Measurements from ENCODE around the gene CAD. TPM values are rescaled to one million over a fixed set of nuclear protein-coding genes. Genes with fewer than 3 reads are reported as not detected.
"Not testable (repeated sequence)": the region's sequence is repeated elsewhere in the genome, so short reads cannot be mapped to it uniquely, and the experiment has no call there.

Gene CAD
- 10 to 100 TPM in 2 of 4 donors, 1 to 10 TPM in 2; 9.0 to 12.0 (median 10.0) TPM for total RNA-seq
- 6.0 TPM for polyA plus RNA-seq
- long read RNA-seq, donor 1, partial matches to known transcripts, result 5 of 8 reads
- long read RNA-seq, donor 1, other reads (novel, unspliced or antisense), result 3 of 8 reads
- long read RNA-seq, donor 2, partial matches to known transcripts, result 4 of 8 reads
- long read RNA-seq, donor 2, other reads (novel, unspliced or antisense), result 4 of 8 reads
- long read RNA-seq, donor 3, partial matches to known transcripts, result 14 of 19 reads
- long read RNA-seq, donor 3, other reads (novel, unspliced or antisense), result 5 of 19 reads
- long read RNA-seq, donor 4, partial matches to known transcripts, result 3 of 5 reads
- long read RNA-seq, donor 4, other reads (novel, unspliced or antisense), result 2 of 5 reads

GRCh38 chr2:27217173-27218121 lies at the start of gene CAD:
Gene CAD (plus strand): TSS chr2:27217369. CDS start chr2:27217552, 183 bp downstream.
- intact Hi-C loops (cut with DNase I), result no loop called here
- DNase-seq, result peak; percentile 91 to 96 (median 94)
- no peak within 1 kb of the TSS for H3K27ac ChIP-seq (ENCODE audit: low read length)
- peak within 1 kb of the TSS; percentile 63 for H3K4me3 ChIP-seq (ENCODE audit: low read length)
- peaks cover 2% of the 10 kb centered on the region for H3K4me1 ChIP-seq (ENCODE audit: control insufficient read depth, insufficient read depth, low read length)
- ATAC-seq, result peak; percentile 95 to 96
- H3K27me3 ChIP-seq (ENCODE audit: control insufficient read depth, insufficient read depth), result no peaks in the 10 kb centered on the region
- H3K9me3 ChIP-seq (ENCODE audit: control insufficient read depth, low read length), result no peaks in the 10 kb centered on the region
- WGBS, result 2% methylated on average over 72 of the region's 72 CpGs

DNA sequence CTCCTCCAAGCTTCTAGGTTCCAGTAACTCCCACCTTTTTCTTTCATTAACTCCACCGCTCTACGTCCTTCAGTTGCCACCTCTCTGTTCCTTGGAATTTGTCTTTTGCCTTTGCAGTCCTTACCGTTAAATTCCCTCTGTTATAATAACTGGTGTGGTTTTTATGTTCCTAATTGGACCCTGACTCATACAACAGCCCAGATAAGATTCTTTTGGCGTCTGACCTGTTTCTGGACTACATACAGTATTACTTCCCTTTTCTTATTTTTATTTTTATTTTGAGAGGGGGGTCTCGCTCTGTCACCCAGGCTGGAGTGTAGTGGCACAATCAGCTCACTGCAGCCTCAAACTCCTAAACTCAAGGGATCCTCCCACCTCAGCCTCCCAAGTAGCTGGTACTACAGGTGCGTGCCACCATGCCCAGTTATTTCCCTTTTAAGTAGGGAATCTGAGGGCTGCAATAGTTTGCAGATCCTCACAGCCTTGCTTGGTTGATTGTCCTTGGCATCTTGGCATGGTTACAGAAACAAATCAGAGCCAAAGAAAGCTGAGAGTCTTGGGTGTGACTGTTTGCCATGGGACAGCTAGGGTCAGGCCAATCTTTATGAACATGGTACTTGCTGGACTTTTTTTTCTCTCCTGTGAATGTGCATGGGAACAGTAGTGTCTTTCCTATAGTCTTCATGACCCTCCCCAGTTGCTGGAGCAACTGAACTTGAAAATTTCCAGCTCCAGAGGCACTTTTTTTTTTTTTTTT lies 46.4 kb upstream of the CAD start:
- Histone ChIP-seq H3K9me3 (ENCODE audit: control insufficient read depth, low read length) (no peaks in the 10 kb centered on the region), H3K27ac (ENCODE audit: low read length) (no peak overlapping the region), H3K27me3 (ENCODE audit: control insufficient read depth, insufficient read depth) (no peaks in the 10 kb centered on the region), H3K4me3 (ENCODE audit: low read length) (no peak overlapping the region), H3K4me1 (ENCODE audit: control insufficient read depth, insufficient read depth, low read length) (no peaks in the 10 kb centered on the region)
- ATAC-seq (no peak), DNase-seq (no peak)
- intact Hi-C loops (cut with DNase I), result no loop called here
- WGBS, result 66% methylated on average over 6 of the region's 6 CpGs

- WGBS, result 77% methylated on average over 8 of the region's 8 CpGs
- Histone ChIP-seq H3K27me3 (ENCODE audit: control insufficient read depth, insufficient read depth) (no peaks in the 10 kb centered on the region), H3K4me3 (ENCODE audit: low read length) (no peak overlapping the region), H3K27ac (ENCODE audit: low read length) (no peak overlapping the region), H3K4me1 (ENCODE audit: control insufficient read depth, insufficient read depth, low read length) (no peaks in the 10 kb centered on the region), H3K9me3 (ENCODE audit: control insufficient read depth, low read length) (no peaks in the 10 kb centered on the region)
- intact Hi-C loops (cut with DNase I), result no loop called here
- DNase-seq (no peak), ATAC-seq (no peak)
Measured at GRCh38 chr2:27171351-27171848, 45.8 kb upstream of the CAD start.

DNA sequence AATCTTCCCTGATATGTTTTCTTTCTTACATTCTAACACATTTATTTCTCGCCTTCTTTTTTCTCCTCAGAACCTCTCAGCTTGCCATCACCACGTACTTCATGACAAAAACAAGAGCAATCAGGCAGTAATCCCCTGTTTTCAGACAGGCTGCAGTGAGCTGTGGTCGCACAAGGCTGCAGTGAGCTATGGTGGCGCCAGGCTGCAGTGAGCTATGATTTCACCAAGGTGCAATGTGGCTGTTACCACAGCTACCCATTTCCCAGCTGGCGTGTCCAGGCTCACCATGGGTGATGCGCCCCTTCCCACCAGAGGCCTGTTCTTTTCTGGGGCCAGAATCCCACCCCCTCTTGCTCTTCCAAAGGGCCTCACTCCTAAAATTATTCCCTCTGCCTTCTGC lies 42.5 kb upstream of the CAD start:
- no peaks in the 10 kb centered on the region for H3K27me3 ChIP-seq (ENCODE audit: control insufficient read depth, insufficient read depth)
- WGBS, result 66% methylated on average over 6 of the region's 6 CpGs
- intact Hi-C loops (cut with DNase I), result no loop called here
- ATAC-seq (no peak), DNase-seq (no peak)
- H3K4me1 ChIP-seq (ENCODE audit: control insufficient read depth, insufficient read depth, low read length), result no peaks in the 10 kb centered on the region
- no peaks in the 10 kb centered on the region for H3K9me3 ChIP-seq (ENCODE audit: control insufficient read depth, low read length)
- H3K27ac ChIP-seq (ENCODE audit: low read length), result no peak overlapping the region
- no peak overlapping the region for H3K4me3 ChIP-seq (ENCODE audit: low read length)

- no peak overlapping the region for H3K4me3 ChIP-seq (ENCODE audit: low read length)
- ATAC-seq, result no peak
- no peaks in the 10 kb centered on the region for H3K9me3 ChIP-seq (ENCODE audit: control insufficient read depth, low read length)
- H3K27ac ChIP-seq (ENCODE audit: low read length), result no peak overlapping the region
- H3K4me1 ChIP-seq (ENCODE audit: control insufficient read depth, insufficient read depth, low read length), result no peaks in the 10 kb centered on the region
- 72% methylated on average over 8 of the region's 8 CpGs for WGBS
- no peaks in the 10 kb centered on the region for H3K27me3 ChIP-seq (ENCODE audit: control insufficient read depth, insufficient read depth)
- intact Hi-C loops (cut with DNase I), result no loop called here
- DNase-seq, result no peak
Measured at GRCh38 chr2:27175330-27175729, 41.8 kb upstream of the CAD start.

DNA sequence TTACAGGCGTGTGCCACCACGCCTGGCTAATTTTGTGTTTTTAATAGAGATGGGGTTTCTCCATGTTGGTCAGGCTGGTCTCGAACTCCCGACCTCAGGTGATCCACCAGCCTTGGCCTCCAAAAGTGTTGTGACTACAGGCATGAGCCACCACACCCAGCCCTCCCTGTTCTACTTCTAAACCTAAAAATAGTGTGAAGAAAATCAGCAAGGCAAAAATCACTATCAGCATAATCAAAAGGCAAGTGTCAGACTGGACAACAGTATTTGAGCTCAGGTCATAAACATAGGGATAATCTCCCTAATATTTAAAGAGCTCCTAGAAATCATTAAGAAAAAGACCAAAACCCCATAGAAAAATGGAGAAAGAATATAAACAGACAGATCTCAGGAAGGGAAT lies 41.4 kb upstream of the CAD start:
- H3K4me1 ChIP-seq (ENCODE audit: control insufficient read depth, insufficient read depth, low read length); ATAC-seq; DNase-seq; intact Hi-C loops (cut with DNase I); H3K9me3 ChIP-seq (ENCODE audit: control insufficient read depth, low read length); H3K27ac ChIP-seq (ENCODE audit: low read length); H3K4me3 ChIP-seq (ENCODE audit: low read length); H3K27me3 ChIP-seq (ENCODE audit: control insufficient read depth, insufficient read depth): not testable (repeated sequence)
- 88% methylated on average over 4 of the region's 4 CpGs for WGBS

DNA sequence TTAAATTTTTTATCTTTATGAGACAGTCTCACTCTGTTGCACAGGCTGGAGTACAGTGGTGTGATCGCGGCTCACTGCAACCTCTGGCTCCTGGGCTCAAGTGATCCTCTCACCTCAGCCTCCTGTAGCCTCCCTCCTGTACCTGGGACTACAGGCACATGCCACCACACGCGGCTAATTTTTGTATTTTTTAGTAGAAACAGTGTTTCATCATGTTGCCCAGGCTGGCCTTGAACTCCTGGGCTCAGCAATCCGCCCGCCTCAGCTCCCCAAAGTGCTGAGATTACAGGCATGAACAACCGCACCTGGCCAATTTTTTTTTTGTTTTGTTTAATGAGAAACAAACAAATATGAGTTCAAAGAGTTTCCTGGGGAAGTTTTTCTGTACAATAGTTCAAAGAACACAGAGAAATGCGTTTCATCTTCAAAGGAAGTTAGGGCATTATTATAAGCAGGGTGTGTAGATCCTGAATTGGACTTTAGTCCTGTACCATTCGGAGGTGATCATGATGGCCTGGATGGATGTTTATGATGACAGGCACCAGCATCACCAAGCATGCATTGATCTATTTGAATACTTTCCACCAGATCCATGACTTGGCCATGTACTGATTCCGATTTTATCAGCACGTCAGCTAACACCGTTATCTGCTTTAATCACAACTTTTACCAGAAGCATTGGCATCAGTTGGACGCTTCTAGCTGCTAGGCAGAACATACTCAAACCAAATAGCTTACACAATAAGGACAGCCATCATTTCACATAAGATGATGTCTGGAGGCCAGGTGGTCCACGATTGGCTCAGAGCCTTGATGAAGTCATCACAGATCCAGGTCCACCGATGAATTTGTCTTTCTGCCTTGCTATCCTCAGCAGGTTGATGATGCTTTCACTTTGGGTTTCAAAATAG lies 39.5 kb upstream of the CAD start:
- intact Hi-C loops (cut with DNase I), result no loop called here
- no peaks in the 10 kb centered on the region for H3K4me1 ChIP-seq (ENCODE audit: control insufficient read depth, insufficient read depth, low read length)
- WGBS, result 76% methylated on average over 15 of the region's 15 CpGs
- no peak overlapping the region for H3K4me3 ChIP-seq (ENCODE audit: low read length)
- no peaks in the 10 kb centered on the region for H3K27me3 ChIP-seq (ENCODE audit: control insufficient read depth, insufficient read depth)
- H3K27ac ChIP-seq (ENCODE audit: low read length), result no peak overlapping the region
- no peak for ATAC-seq
- DNase-seq, result no peak
- H3K9me3 ChIP-seq (ENCODE audit: control insufficient read depth, low read length), result no peaks in the 10 kb centered on the region

DNA sequence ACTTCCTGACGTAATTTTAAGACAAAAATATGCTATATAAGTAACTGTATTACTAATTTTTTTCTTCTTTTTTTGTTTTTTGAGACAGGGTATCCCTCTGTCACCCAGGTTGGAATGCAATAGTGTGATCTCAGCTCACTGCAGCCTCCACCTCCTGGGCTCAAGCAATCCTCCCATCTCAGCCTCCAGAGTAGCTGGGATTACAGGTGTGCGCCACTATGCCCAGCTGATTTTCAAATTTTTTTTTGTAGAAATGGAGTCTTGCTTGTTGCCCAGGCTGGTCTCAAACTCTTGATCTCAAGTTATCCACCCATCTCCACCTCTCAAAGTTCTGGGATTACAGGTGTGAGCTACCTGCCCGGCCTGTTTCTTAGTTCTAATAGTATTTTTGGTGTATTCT lies 38.7 kb upstream of the CAD start:
- DNase-seq (no peak), ATAC-seq (no peak)
- Histone ChIP-seq H3K9me3 (ENCODE audit: control insufficient read depth, low read length) (no peaks in the 10 kb centered on the region), H3K4me3 (ENCODE audit: low read length) (no peak overlapping the region), H3K27ac (ENCODE audit: low read length) (no peak overlapping the region), H3K4me1 (ENCODE audit: control insufficient read depth, insufficient read depth, low read length) (no peaks in the 10 kb centered on the region), H3K27me3 (ENCODE audit: control insufficient read depth, insufficient read depth) (no peaks in the 10 kb centered on the region)
- intact Hi-C loops (cut with DNase I), result no loop called here
- WGBS, result 83% methylated on average over 3 of the region's 3 CpGs

- no peaks in the 10 kb centered on the region for H3K27me3 ChIP-seq (ENCODE audit: control insufficient read depth, insufficient read depth)
- ATAC-seq, result no peak
- H3K27ac ChIP-seq (ENCODE audit: low read length), result no peak overlapping the region
- intact Hi-C loops (cut with DNase I), result no loop called here
- DNase-seq, result no peak
- no peaks in the 10 kb centered on the region for H3K9me3 ChIP-seq (ENCODE audit: control insufficient read depth, low read length)
- H3K4me1 ChIP-seq (ENCODE audit: control insufficient read depth, insufficient read depth, low read length), result no peaks in the 10 kb centered on the region
- WGBS, result 58% methylated on average over 3 of the region's 3 CpGs
- H3K4me3 ChIP-seq (ENCODE audit: low read length), result no peak overlapping the region
Measured at GRCh38 chr2:27179344-27180000, 37.7 kb upstream of the CAD start.
